DMS153 treated with DMSO at 0.1 percent for 48 hours (cell line): ENCODE results near the gene B4GALNT1.
"Not testable (repeated sequence)": the region's sequence is repeated elsewhere in the genome, so short reads cannot be mapped to it uniquely, and the experiment has no call there.

Experiments used
- DNase-seq: peaks from one replicate; lab custom pipeline; 2025; ENCODE audit not compliant: unreplicated experiment; lab: John Stamatoyannopoulos, UW

The B4GALNT1 gene

GRCh38 chr12:57638096-57638495 lies 5.1 kb upstream of the B4GALNT1 start:
- no peak for DNase-seq

GRCh38 chr12:57637364-57637763 lies 4.4 kb upstream of the B4GALNT1 start:
- DNase-seq: no peak

- DNase-seq: not testable (repeated sequence)
These were observed 3.7 kb upstream of the B4GALNT1 start for GRCh38 chr12:57636731-57637130.

- DNase-seq: no peak
These were observed 686 bp downstream of the B4GALNT1 start for GRCh38 chr12:57632073-57632957.

- DNase-seq: no peak
These were observed 1.4 kb downstream of the B4GALNT1 start for GRCh38 chr12:57631566-57632072.

GRCh38 chr12:57630891-57631433 lies 2.0 kb downstream of the B4GALNT1 start:
- DNase-seq: no peak

- DNase-seq: no peak
These were observed 3.0 kb downstream of the B4GALNT1 start for GRCh38 chr12:57629897-57630471.

GRCh38 chr12:57628280-57629191 lies 4.5 kb downstream of the B4GALNT1 start:
- no peak for DNase-seq

GRCh38 chr12:57627501-57628279 lies 5.3 kb downstream of the B4GALNT1 start:
- no peak for DNase-seq

GRCh38 chr12:57626921-57627445 lies 6.0 kb downstream of the B4GALNT1 start:
- DNase-seq: no peak

- DNase-seq: no peak
These were observed 6.7 kb downstream of the B4GALNT1 start for GRCh38 chr12:57626111-57626920.

GRCh38 chr12:57625261-57626032 lies 7.6 kb downstream of the B4GALNT1 start:
- no peak for DNase-seq

GRCh38 chr12:57624441-57625220 lies 8.4 kb downstream of the B4GALNT1 start:
- DNase-seq: no peak

- no peak for DNase-seq
These were observed 9.1 kb downstream of the B4GALNT1 start for GRCh38 chr12:57623811-57624390.

- no peak for DNase-seq
These were observed 9.6 kb downstream of the B4GALNT1 start for GRCh38 chr12:57623385-57623784.

GRCh38 chr12:57622293-57623245 lies 10.4 kb downstream of the B4GALNT1 start:
- no peak for DNase-seq
